NCI-H1417 (cell line): ENCODE results near the gene NDUFA8.

ENCODE experiments used
- DNase-seq, 3 experiments: peaks; one replicate each; lab custom pipeline; 2025; lab: John Stamatoyannopoulos, UW

NDUFA8 gene

DNA sequence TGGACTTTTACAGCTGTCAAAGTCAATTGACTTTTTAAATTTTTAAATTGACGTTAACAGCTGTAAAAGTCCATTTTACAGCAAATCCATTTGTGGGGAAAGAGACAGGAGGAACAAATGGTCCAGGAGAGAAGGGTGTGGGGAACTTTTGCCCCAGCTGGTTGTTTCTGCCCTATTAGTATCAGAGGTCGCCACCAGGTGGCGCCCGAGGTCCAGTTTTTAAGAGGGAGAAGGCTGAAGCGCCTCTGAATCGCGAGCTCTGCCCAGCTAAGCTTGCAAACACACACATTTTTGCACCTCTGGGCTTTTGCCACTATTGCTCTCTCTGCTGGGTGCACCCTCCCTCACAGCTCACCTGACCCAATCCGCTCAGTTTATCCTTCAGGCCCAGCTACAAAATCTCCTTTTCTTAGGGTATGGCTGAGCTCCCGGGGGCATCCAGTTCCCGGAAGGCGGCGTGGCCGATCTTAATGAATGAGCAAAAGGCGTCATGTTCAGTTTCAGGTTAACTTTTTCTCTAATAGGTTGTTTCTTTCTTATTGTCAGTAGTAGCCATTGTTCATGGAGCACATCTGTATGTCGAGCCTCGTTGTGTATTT, 60.2 kb downstream of the NDUFA8 start:
- DNase-seq: peak; percentile 47 to 89 (median 77)

DNA sequence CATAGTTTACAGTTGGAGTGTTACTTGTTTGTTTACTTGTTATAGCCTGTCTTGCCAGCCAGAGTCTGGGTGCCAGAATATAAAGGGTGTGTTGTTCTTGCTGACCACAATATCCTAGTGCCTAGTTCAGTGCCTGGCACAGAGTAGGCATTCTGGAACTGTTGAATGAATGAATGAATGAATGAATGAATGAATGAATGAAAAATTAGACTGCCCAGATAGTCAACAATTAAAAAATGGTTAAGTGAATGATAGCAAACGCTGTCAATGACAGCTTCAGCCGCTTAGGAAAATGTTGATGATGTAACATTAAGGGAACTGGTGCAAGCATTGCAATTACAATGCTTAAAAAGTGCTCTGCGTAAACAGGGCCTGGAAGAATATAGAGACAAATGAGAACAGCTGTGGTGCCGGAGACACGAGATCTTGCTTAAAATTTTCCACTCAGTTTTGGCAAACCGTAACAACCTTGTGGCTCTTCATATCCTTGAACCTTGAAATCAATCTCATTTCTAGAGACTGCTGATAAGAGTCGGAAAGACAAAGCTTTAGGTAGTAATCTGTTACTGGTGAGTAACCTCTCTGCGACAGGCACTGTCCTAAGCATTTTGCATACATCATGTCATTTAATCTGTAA, 61.8 kb downstream of the NDUFA8 start:
- DNase-seq: no peak

DNA sequence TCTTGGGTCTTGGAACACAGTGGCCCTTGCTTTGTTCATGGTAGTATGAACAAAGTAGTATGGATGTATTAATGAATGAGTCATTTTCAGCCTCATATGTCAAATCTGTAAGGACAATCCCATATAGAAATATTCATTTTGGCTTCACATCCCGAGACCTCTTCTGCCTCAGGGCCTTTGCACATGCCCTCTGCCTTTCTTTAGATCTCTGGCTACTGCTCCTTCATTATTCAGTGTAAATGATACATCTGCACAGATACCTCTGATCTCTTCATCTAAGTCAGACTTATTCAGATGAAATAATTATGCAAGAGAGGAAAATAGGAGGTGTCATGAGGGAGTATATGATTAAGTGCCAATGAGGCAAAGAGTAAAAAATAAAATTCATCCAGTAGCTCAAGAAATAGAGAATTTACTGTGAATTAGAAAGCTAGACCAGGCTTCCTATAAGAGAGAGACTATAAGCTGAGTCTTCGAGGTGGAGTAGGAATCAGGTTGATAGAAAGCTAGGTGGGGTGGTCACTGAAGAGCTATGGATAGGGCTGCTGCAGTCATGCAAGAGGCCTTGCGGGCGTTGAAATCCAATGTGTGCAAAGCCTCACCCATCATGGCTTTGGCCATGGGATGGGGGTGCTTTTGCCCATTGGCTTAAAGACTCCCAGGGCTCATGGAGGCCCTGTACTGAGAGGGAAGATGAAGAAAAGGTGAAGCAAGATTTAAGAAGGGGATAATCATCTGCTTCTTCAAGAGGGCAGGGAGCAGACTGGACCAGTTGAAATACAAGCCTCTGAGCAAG, 62.8 kb downstream of the NDUFA8 start:
- DNase-seq: no peak

DNA sequence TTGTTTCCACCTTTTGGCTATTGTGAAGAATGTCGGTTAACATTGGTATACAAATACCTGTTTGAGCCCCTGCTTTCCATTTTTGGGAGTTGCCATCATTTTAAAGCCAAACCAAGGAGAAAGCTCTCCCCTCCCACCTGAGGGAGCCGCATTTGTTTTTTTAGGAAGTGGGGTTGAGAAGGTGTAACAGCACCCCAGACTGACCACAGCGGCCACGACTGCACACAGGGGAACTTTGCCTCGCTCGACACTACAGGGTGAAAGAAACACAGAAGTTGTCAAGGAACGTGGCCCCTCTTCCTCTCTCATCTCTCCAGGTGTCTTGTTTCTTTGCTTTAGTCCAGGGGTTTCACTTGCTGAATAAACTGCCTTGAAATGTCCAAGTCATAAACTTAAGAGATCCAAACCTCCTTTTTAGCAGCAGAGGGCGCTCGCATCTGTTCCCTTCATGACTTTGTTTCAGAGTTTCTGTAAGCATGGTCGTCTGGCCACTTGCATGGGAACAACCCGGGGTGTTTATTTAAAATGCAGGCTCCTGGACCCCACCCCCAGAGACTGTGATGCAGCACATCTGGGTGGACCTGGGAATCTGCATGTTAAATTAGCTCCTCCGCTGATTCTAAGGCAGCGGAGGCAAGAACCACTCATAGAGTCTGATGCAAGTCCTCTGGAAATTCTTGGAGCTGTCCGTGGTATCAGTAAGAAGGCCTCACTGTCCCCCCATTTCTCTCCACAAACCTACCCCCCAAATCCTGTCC, 64.4 kb downstream of the NDUFA8 start:
- DNase-seq: peak in 2 of 3 experiments; percentile 29 to 39
